ENCODE measurements around the gene SSRP1. TPM values are rescaled to one million over a fixed set of nuclear protein-coding genes. Genes with fewer than 3 reads are reported as not detected.
"Not testable (repeated sequence)": the region's sequence is repeated elsewhere in the genome, so short reads cannot be mapped to it uniquely, and the experiment has no call there.

SSRP1 gene
- total RNA-seq, 4 donors from 2014 or later: 29.4 to 115 (median 75.3) TPM

- Histone ChIP-seq H3K4me3 (no peak overlapping the region), H3K36me3 (no peaks in the 10 kb centered on the region), H3K9me3 (peaks cover 0 to 10% of the 10 kb centered on the region in 2 donors), H3K27ac (no peak overlapping the region), H3K27me3 (no peaks in the 10 kb centered on the region), H3K4me1 (peaks cover 0 to 10% of the 10 kb centered on the region in 2 donors)
- TF ChIP-seq, protein P1, sequence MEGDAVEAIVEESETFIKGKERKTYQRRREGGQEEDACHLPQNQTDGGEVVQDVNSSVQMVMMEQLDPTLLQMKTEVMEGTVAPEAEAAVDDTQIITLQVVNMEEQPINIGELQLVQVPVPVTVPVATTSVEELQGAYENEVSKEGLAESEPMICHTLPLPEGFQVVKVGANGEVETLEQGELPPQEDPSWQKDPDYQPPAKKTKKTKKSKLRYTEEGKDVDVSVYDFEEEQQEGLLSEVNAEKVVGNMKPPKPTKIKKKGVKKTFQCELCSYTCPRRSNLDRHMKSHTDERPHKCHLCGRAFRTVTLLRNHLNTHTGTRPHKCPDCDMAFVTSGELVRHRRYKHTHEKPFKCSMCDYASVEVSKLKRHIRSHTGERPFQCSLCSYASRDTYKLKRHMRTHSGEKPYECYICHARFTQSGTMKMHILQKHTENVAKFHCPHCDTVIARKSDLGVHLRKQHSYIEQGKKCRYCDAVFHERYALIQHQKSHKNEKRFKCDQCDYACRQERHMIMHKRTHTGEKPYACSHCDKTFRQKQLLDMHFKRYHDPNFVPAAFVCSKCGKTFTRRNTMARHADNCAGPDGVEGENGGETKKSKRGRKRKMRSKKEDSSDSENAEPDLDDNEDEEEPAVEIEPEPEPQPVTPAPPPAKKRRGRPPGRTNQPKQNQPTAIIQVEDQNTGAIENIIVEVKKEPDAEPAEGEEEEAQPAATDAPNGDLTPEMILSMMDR (IDR thresholded peaks at IDR 0.05): no peak
- TF ChIP-seq POLR2A (IDR thresholded peaks at IDR 0.05): no peak
- intact Hi-C loops (cut with DNase I; ENCODE audit: low total_unique reads): no loop called here
- no peak for DNase-seq
Observed at GRCh38 chr11:57301711-57302423, 33.8 kb downstream of the SSRP1 start.

DNA sequence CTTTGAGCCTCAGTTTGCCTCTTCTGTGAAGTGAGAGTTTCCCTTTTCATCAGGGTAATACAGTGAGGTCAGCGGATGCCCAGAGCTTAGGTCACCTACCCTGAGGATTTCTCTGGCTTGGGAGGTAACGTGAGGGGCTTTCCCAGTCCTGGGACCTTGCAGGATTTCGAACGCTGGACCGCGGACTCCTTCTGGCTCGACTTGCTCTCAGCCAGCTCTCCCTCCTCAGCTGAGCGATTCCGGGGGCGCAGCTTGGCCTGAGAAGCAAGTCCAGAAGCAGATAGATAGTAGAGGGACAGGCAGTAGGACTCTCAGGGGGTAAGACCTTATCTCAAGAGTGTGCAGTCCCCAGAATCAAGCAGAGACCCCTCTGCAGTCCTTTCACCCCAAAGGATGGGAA, 34.9 kb downstream of the SSRP1 start:
- DNase-seq: no peak
- intact Hi-C loops (cut with DNase I; ENCODE audit: low total_unique reads): no loop called here
- Histone ChIP-seq H3K27ac (no peak overlapping the region), H3K27me3 (no peaks in the 10 kb centered on the region), H3K9me3 (peaks cover 0 to 10% of the 10 kb centered on the region in 2 donors), H3K4me1 (peaks cover 0 to 10% of the 10 kb centered on the region in 2 donors), H3K36me3 (no peaks in the 10 kb centered on the region), H3K4me3 (no peak overlapping the region)
- TF ChIP-seq, protein P1 (IDR thresholded peaks at IDR 0.05): no peak
- no peak for TF ChIP-seq POLR2A (IDR thresholded peaks at IDR 0.05)

DNA sequence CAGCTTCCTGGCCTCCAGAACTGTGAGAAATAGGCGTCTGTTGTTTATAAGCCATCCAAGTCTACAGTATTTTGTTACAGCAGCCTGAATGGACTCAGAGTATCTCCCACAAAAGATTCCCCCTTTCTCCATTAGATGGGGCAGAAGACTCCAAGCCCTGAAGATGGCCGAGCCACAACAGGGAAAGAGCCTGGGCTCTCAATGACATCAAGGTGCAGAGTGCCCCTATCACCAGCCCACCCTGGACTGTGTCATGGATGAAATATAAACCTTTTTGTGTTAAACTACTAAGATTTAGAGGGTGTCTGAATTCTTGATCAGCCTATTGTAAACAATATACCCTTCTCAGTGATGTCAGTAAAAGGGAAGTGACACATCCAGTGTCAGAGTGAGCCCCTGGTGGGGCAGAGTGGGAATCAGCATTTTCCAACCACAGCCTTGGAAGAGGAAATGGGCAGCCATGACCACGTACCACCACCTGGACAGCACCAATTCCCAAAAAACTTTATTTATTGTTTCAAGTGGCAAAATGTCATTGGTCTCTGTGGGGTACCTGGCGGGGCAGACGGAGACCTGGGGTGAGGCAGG, 36.4 kb downstream of the SSRP1 start:
- Histone ChIP-seq H3K4me1 (peaks cover 0 to 3% of the 10 kb centered on the region in 2 donors), H3K9me3 (peaks cover 0 to 10% of the 10 kb centered on the region in 2 donors), H3K27ac (no peak overlapping the region), H3K36me3 (no peaks in the 10 kb centered on the region), H3K27me3 (no peaks in the 10 kb centered on the region), H3K4me3 (no peak overlapping the region)
- TF ChIP-seq, protein P1 (IDR thresholded peaks at IDR 0.05): no peak
- TF ChIP-seq POLR2A (IDR thresholded peaks at IDR 0.05): no peak
- DNase-seq: no peak
- intact Hi-C loops (cut with DNase I; ENCODE audit: low total_unique reads): no loop called here

- TF ChIP-seq, protein P1 (IDR thresholded peaks at IDR 0.05): no peak
- no peak for TF ChIP-seq POLR2A (IDR thresholded peaks at IDR 0.05)
- no peaks in the 10 kb centered on the region for H3K27me3 ChIP-seq
- DNase-seq: no peak
- H3K9me3 ChIP-seq: peaks cover 0 to 10% of the 10 kb centered on the region in 2 donors
- no peak overlapping the region for H3K27ac ChIP-seq
- H3K36me3 ChIP-seq: no peaks in the 10 kb centered on the region
- H3K4me1 ChIP-seq: no peaks in the 10 kb centered on the region
- intact Hi-C loops (cut with DNase I; ENCODE audit: low total_unique reads): no loop called here
- H3K4me3 ChIP-seq: no peak overlapping the region
Observed at GRCh38 chr11:57297221-57297620, 38.5 kb downstream of the SSRP1 start.

DNA sequence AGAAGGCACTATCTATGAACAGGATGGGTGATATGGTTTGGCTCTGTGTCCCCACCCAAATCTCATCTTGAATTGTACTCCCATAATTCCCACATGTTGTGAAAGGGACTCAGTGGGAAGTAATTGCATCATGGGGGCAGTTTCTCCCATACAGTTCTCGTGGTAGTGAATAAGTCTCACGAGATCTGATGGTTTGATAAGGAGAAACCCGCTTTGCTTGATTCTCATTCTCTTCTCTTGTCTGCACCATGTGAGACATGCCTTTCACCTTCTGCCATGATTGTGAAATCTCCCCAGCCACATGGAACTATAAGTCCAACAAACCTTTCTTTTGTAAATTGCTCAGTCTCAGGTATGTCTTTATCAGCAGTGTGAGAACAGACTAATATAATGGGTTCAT, 39.5 kb downstream of the SSRP1 start:
- H3K27ac ChIP-seq; H3K9me3 ChIP-seq; intact Hi-C loops (cut with DNase I; ENCODE audit: low total_unique reads); H3K27me3 ChIP-seq; H3K36me3 ChIP-seq; DNase-seq; H3K4me1 ChIP-seq; H3K4me3 ChIP-seq: not testable (repeated sequence)

Measured in uterus (tissue), 4 donors.